ENCODE measurements around the gene BCAP31. TPM values are rescaled to one million over a fixed set of nuclear protein-coding genes. Genes with fewer than 3 reads are reported as not detected.
A peak's percentile ranks its signal among the peaks of the same experiment; 100 is the strongest.
"Not testable (repeated sequence)": the region's sequence is repeated elsewhere in the genome, so short reads cannot be mapped to it uniquely, and the experiment has no call there.

BCAP31 gene
- total RNA-seq, 1 experiment from 2014 or later, result 150 TPM

DNA sequence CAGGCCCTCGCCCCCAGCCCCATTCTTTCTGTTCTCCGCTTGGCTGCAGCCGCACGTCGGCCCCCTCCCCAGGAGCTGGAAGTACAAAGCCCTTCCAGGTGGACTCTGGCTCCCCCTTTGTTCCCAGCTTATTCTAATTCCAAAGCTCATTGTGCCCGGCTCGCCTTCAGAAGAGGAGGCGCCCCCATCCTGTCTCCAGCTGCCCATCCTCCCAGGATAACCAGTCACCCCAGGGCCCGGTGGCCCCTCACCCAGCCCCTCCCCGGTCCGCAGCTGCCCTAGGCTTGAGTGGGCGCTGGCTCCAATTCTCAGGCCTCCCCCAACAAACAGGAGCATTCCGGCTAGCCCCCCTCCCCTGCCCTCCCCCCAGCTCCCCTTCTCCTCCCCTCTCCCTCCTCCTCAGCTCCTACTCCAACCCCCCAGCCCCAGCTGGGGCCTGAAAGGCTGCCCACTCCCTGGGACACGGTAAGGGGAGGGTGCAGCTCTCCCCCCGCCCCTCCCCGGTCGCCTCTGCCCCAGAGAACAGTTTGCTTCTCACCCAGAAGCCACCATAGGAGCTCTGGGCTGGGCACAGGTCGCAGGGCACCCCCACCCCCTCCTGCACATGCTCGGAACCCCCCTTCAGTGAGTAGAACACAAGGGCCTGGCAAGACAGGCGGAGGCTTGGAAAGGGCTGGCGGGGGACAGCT lies 39.6 kb downstream of the BCAP31 start:
- ChIA-PET POLR2A (interaction anchor here (0.9 to 1.9 kb wide), 5 partner anchors 11 to 241 kb away, joined by 3 to 7 read pairs (median 4); partner anchors contain the start of genes ARHGAP4, IDH3G and SSR4), CTCF (interaction anchor here (0.5 to 4.9 kb wide), 23 partner anchors 14 to 743 kb away, joined by 3 to 143 read pairs (median 4); partner anchors contain the start of genes DUSP9, HAUS7 and PNCK)
- Mint-ChIP-seq H3K4me1 (peaks cover 18% of the 10 kb centered on the region), H3K27me3 (ENCODE audit: low read depth) (peaks cover 2% of the 10 kb centered on the region; the same call in 1 of the 2 replicates), H3K36me3 (peaks cover 6% of the 10 kb centered on the region), H3K4me3 (0 out of 2 replicates have a peak overlapping the region, but pooled peaks have one; percentile 3), H3K27ac (no peak overlapping the region), H3K9me3 (peaks cover 5% of the 10 kb centered on the region)
- ATAC-seq, result peak; percentile 34
- peak; percentile 91 for TF ChIP-seq ZNF423 (CRISPR knock-in tag; IDR thresholded peaks at IDR 0.05)
- TF ChIP-seq, protein P1, sequence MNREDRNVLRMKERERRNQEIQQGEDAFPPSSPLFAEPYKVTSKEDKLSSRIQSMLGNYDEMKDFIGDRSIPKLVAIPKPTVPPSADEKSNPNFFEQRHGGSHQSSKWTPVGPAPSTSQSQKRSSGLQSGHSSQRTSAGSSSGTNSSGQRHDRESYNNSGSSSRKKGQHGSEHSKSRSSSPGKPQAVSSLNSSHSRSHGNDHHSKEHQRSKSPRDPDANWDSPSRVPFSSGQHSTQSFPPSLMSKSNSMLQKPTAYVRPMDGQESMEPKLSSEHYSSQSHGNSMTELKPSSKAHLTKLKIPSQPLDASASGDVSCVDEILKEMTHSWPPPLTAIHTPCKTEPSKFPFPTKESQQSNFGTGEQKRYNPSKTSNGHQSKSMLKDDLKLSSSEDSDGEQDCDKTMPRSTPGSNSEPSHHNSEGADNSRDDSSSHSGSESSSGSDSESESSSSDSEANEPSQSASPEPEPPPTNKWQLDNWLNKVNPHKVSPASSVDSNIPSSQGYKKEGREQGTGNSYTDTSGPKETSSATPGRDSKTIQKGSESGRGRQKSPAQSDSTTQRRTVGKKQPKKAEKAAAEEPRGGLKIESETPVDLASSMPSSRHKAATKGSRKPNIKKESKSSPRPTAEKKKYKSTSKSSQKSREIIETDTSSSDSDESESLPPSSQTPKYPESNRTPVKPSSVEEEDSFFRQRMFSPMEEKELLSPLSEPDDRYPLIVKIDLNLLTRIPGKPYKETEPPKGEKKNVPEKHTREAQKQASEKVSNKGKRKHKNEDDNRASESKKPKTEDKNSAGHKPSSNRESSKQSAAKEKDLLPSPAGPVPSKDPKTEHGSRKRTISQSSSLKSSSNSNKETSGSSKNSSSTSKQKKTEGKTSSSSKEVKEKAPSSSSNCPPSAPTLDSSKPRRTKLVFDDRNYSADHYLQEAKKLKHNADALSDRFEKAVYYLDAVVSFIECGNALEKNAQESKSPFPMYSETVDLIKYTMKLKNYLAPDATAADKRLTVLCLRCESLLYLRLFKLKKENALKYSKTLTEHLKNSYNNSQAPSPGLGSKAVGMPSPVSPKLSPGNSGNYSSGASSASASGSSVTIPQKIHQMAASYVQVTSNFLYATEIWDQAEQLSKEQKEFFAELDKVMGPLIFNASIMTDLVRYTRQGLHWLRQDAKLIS (CRISPR knock-in tag; IDR thresholded peaks at IDR 0.05; ENCODE audit: borderline replicate concordance), result no peak
- peak; percentile 45 for DNase-seq (ENCODE audit: low spot score)

DNA sequence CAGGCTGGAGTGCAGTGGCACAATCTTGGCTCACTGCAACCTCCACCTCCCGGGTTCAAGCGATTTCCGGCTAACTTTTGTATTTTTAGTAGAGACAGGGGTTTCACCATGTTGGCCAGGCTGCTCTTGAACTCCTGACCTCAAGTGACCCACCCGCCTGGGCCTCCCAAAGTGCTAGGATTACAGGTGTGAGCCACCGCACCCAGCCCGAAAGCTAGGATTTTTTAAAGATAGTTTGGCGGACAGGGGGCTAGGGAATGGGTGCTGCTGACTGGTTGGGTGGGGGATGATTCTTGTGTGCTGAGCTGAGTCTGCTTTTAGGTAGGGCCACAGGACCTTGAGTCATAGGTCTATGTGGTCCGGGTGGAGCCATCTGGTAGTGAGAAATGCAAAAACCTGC lies 40.7 kb downstream of the BCAP31 start:
- H3K27me3 Mint-ChIP-seq (ENCODE audit: low read depth); ATAC-seq; H3K4me3 Mint-ChIP-seq; H3K36me3 Mint-ChIP-seq; H3K9me3 Mint-ChIP-seq; DNase-seq (ENCODE audit: low spot score): not testable (repeated sequence)
- H3K4me1 Mint-ChIP-seq, result peaks cover 18% of the 10 kb centered on the region
- 0 out of 2 replicates have a peak overlapping the region, but pooled peaks have one; percentile 19 for H3K27ac Mint-ChIP-seq
- CTCF ChIA-PET, result interaction anchor here (1.0 to 4.9 kb wide), 7 partner anchors 13 to 213 kb away, joined by 3 to 143 read pairs (median 7); partner anchors contain the start of genes DUSP9, HAUS7 and PNCK
- POLR2A ChIA-PET, result interaction anchor here (1.6 kb wide), 1 partner anchor 111 kb away, joined by 4 read pairs; the partner anchor contains the start of genes IDH3G and SSR4

DNA sequence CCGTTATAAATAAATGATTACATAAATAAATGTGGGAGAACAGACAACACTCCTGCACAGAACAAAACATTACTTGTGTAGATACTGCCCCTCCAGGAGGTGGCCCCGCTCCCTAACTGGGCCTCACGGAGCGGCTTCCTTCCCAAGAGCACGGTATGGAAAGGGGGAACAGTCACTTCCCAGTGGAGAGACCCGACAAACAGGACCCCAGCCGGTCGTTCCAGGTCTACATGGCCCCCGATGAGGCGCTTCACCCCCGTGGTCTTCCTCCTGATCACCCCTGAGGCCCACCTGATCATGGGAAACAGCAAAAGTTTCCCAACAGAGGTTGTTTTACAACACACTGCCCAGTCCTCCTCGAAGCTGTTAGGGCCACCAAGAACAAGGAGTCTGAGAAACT lies 43.0 kb downstream of the BCAP31 start:
- Mint-ChIP-seq H3K9me3 (peaks cover 5% of the 10 kb centered on the region), H3K27ac (no peak overlapping the region), H3K4me3 (no peak overlapping the region), H3K4me1 (peaks cover 11% of the 10 kb centered on the region), H3K27me3 (ENCODE audit: low read depth) (peaks cover 2% of the 10 kb centered on the region; the same call in 1 of the 2 replicates), H3K36me3 (peaks cover 6% of the 10 kb centered on the region)
- POLR2A ChIA-PET, result no interaction called here
- CTCF ChIA-PET, result interaction anchor here (1.2 to 1.7 kb wide), 2 partner anchors 12 to 27 kb away, joined by 3 to 6 read pairs; no protein-coding TSS in a partner anchor
- TF ChIP-seq CREB1 (CRISPR knock-in tag; IDR thresholded peaks at IDR 0.05), result no peak
- no peak for TF ChIP-seq ZMAT4 (CRISPR knock-in tag; IDR thresholded peaks at IDR 0.05)
- TF ChIP-seq NFE2L1 (CRISPR knock-in tag; IDR thresholded peaks at IDR 0.05), result no peak
- no peak for TF ChIP-seq ZBTB43 (CRISPR knock-in tag; IDR thresholded peaks at IDR 0.05)
- TF ChIP-seq, protein P2, sequence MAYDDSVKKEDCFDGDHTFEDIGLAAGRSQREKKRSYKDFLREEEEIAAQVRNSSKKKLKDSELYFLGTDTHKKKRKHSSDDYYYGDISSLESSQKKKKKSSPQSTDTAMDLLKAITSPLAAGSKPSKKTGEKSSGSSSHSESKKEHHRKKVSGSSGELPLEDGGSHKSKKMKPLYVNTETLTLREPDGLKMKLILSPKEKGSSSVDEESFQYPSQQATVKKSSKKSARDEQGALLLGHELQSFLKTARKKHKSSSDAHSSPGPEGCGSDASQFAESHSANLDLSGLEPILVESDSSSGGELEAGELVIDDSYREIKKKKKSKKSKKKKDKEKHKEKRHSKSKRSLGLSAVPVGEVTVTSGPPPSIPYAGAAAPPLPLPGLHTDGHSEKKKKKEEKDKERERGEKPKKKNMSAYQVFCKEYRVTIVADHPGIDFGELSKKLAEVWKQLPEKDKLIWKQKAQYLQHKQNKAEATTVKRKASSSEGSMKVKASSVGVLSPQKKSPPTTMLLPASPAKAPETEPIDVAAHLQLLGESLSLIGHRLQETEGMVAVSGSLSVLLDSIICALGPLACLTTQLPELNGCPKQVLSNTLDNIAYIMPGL (CRISPR knock-in tag; IDR thresholded peaks at IDR 0.05), result no peak
- no peak for TF ChIP-seq ERG (CRISPR knock-in tag; IDR thresholded peaks at IDR 0.05)
- TF ChIP-seq MLX (CRISPR knock-in tag; IDR thresholded peaks at IDR 0.05), result no peak
- no peak for TF ChIP-seq GRHL2 (CRISPR knock-in tag; IDR thresholded peaks at IDR 0.05; ENCODE audit: insufficient replicate concordance, severe bottlenecking)
- TF ChIP-seq ZNF532 (CRISPR knock-in tag; IDR thresholded peaks at IDR 0.05; ENCODE audit: borderline replicate concordance), result no peak
- DNase-seq (ENCODE audit: low spot score) (no peak), ATAC-seq (no peak)

Data from WTC11 (cell line).